PC-3 (cell line): ENCODE measurements around the gene AHNAK.

ENCODE experiments used
- CTCF ChIP-seq: fragments of 300-600 bp; sonication (generic); conservative IDR thresholded peaks from 2 replicates; pipeline ENCODE4 v1.5.1; 2017; ENCODE audit warnings: antibody characterized with exemption, low read depth, mild to moderate bottlenecking, low read length
- EZH2 ChIP-seq: fragments of 300-600 bp; sonication (generic); IDR thresholded peaks from one replicate; pipeline ENCODE4 v1.6.1; 2017; ENCODE audit warnings: antibody characterized with exemption, mild to moderate bottlenecking, low read length; ENCODE audit not compliant: unreplicated experiment

GRCh38 chr11:62508336-62509058, 38.1 kb downstream of the AHNAK start:
- TF ChIP-seq CTCF: peak; percentile 75
- TF ChIP-seq EZH2: no peak
